Peyer's patch (tissue), 4 donors: ENCODE data around the gene PAIP2B. TPM values are rescaled to one million over a fixed set of nuclear protein-coding genes. Genes with fewer than 3 reads are reported as not detected.
A peak's percentile ranks its signal among the peaks of the same experiment; 100 is the strongest.

Experiments used
- DNase-seq, 3 donors: peaks; one replicate each; pipeline ENCODE4 v3.0.0-alpha.2; 2017 to 2019
- H3K27ac ChIP-seq, 4 donors: fragments of 200-600 bp; sonication (generic); one replicate each; pipeline ENCODE4 v1.5.1; 2016 to 2019
- H3K27me3 ChIP-seq, 2 donors: fragments of 200-600 bp; sonication (generic); one replicate each; pipeline ENCODE4 v1.5.1; 2019
- H3K36me3 ChIP-seq, 3 donors: fragments of 200-600 bp; sonication (generic); one replicate each; pipeline ENCODE4 v1.5.1; 2016 to 2019
- H3K4me1 ChIP-seq, 4 donors: fragments of 200-600 bp; sonication (generic); one replicate each; pipeline ENCODE4 v1.5.1; 2016 to 2019
- H3K4me3 ChIP-seq, 4 donors: fragments of 200-600 bp; sonication (generic); 1 replicate in 3 of 4; 2 replicates in 1 of 4; pipeline ENCODE4 v1.5.1; 2016 to 2019; ENCODE audit warnings: mild to moderate bottlenecking in 1 of 4
- H3K9me3 ChIP-seq, 4 donors: fragments of 200-600 bp; sonication (generic); one replicate each; pipeline ENCODE4 v1.5.1; 2016 to 2019; ENCODE audit warnings: mild to moderate bottlenecking in 1 of 4
- CTCF ChIP-seq, 6 experiments: fragments of 450-650 bp in 4 of 6; fragments of 200-600 bp in 2 of 6; sonication (generic) in 1 of 6; IDR thresholded peaks; one replicate each; pipeline ENCODE4 v1.5.1; 2017 to 2019; ENCODE audit warnings: antibody characterized with exemption in 6 of 6, mild to moderate bottlenecking in 3 of 6, moderate library complexity in 1 of 6
- POLR2A ChIP-seq, 2 donors: fragments of 450-650 bp; IDR thresholded peaks; one replicate each; pipeline ENCODE4 v1.5.1; 2017; ENCODE audit warnings: antibody characterized with exemption in 2 of 2, mild to moderate bottlenecking in 2 of 2, moderate library complexity in 2 of 2
- total RNA-seq, 4 donors: library from RNA; depleted of rRNA; stranded (reverse); fragments of >200 nt; gene quantifications; one replicate each; pipeline ENCODE4 v1.1.0, GENCODE V29; 2016

PAIP2B gene, protein sequence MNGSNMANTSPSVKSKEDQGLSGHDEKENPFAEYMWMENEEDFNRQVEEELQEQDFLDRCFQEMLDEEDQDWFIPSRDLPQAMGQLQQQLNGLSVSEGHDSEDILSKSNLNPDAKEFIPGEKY
- total RNA-seq, result 10 to 100 TPM in 1 of 4 donors, 1 to 10 TPM in 3; 1.9 to 10.7 (median 2.2) TPM

DNA sequence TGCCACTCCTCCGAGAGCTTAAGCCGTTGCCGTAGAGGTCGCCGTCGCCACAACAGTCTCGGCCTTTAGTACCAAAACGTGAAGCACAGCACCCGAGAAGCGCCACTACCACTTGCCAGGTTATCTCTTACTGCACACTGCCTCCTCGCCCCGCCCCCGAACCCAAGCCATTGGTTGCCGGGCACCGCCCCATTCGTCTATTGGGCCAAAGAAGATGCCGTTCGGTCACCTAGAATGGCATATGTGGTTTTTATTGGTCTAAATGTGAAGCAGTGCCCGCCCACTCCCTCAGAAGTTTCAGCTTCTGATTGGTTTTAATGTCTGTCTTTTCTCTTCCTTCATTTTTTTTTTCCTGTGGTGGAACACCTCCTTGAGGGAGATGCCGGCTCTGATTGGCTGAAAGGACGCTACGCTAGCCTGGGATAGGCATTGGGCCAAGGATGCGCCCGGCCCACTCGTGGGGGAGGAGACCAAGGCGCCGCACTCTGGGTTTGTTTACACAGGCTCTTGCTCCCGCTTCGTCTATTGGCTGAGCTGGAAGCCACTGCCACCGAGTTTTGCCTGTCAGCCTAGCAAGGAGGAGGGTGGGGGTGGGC lies at the start of gene PAIP2B:
Gene PAIP2B, minus strand, starts transcription at position 139 of the 596 bp plus-strand sequence. CDS start 24,514 bp downstream, outside the sequence.
- H3K9me3 ChIP-seq, result no peaks in the 10 kb centered on the region
- H3K27ac ChIP-seq, result peak within 1 kb of the TSS; percentile 75 to 88 (median 86)
- H3K4me3 ChIP-seq, result peak within 1 kb of the TSS; percentile 69 to 80 (median 75)
- H3K4me1 ChIP-seq, result peaks cover 0 to 15% (median 3%) of the 10 kb centered on the region in 4 donors
- H3K36me3 ChIP-seq, result no peaks in the 10 kb centered on the region
- TF ChIP-seq CTCF (IDR thresholded peaks at IDR 0.05) (no peak), POLR2A (IDR thresholded peaks at IDR 0.05) (peak; percentile 57 to 72)
- no peaks in the 10 kb centered on the region for H3K27me3 ChIP-seq
- DNase-seq, result peak; percentile 98 to 100 (median 99)

DNA sequence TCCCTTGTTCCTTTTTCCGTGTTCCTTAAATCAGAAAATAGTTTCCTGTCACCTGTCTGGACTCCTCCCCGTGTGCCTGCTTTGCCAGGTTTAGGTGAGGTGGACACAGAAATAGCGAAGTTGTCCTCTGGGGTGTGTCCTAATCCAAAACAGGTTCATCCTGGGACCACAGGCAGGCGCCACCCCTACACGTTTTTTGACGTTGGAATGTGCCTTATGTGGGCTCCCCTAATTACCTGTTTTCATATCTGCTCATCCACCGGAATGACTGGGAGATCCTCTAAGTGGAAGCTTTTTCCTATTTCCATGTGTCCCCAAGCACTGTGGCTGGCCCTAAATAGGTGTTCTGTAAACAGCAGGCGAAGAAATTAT lies 49.0 kb upstream of the PAIP2B start:
- Histone ChIP-seq H3K4me3 (peak overlapping the region; percentile 54 to 59 (median 57)), H3K27me3 (no peaks in the 10 kb centered on the region), H3K4me1 (peaks cover 0 to 19% (median 4%) of the 10 kb centered on the region in 4 donors), H3K27ac (no peak overlapping the region), H3K9me3 (no peaks in the 10 kb centered on the region), H3K36me3 (no peaks in the 10 kb centered on the region)
- DNase-seq, result no peak
- no peak for TF ChIP-seq CTCF (IDR thresholded peaks at IDR 0.05)
- TF ChIP-seq POLR2A (IDR thresholded peaks at IDR 0.05), result no peak

GRCh38 chr2:71269511-71270090 lies 42.7 kb upstream of the PAIP2B start:
- no peak overlapping the region for H3K4me3 ChIP-seq
- H3K4me1 ChIP-seq, result no peaks in the 10 kb centered on the region
- no peaks in the 10 kb centered on the region for H3K36me3 ChIP-seq
- H3K27me3 ChIP-seq, result no peaks in the 10 kb centered on the region
- H3K9me3 ChIP-seq, result no peaks in the 10 kb centered on the region
- DNase-seq, result no peak
- no peak for TF ChIP-seq CTCF (IDR thresholded peaks at IDR 0.05)
- TF ChIP-seq POLR2A (IDR thresholded peaks at IDR 0.05), result no peak
- H3K27ac ChIP-seq, result no peak overlapping the region

GRCh38 chr2:71263386-71263785 lies 36.5 kb upstream of the PAIP2B start:
- H3K27me3 ChIP-seq, result no peaks in the 10 kb centered on the region
- TF ChIP-seq CTCF (IDR thresholded peaks at IDR 0.05), result no peak
- DNase-seq, result no peak
- H3K4me3 ChIP-seq, result no peak overlapping the region
- H3K9me3 ChIP-seq, result no peaks in the 10 kb centered on the region
- no peaks in the 10 kb centered on the region for H3K4me1 ChIP-seq
- no peaks in the 10 kb centered on the region for H3K36me3 ChIP-seq
- no peak overlapping the region for H3K27ac ChIP-seq

DNA sequence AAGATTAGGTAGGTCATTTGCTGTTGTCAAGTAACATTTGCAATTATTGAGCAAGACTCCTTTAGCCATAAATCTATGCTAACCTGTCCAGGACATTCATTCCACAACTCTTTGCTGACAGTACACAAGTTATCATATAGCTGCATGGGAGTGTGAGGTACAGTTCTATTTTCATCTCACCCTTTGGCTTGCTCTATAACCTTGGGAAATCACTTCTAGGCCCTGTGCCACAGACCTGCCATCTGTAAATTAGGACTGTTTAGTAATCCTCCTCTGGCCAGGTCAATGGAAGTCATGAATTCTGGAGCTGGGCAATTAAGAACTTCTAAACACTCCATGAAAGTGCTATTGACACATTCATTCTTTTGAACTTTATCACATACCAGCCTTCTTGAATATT lies 34.6 kb upstream of the PAIP2B start:
- H3K27me3 ChIP-seq, result no peaks in the 10 kb centered on the region
- H3K9me3 ChIP-seq, result no peaks in the 10 kb centered on the region
- no peak overlapping the region for H3K4me3 ChIP-seq
- H3K4me1 ChIP-seq, result no peaks in the 10 kb centered on the region
- H3K27ac ChIP-seq, result no peak overlapping the region
- TF ChIP-seq CTCF (IDR thresholded peaks at IDR 0.05) (no peak), POLR2A (IDR thresholded peaks at IDR 0.05) (no peak)
- no peak for DNase-seq
- no peaks in the 10 kb centered on the region for H3K36me3 ChIP-seq
